ENCODE measurements around the gene SORT1. TPM values are rescaled to one million over a fixed set of nuclear protein-coding genes. Genes with fewer than 3 reads are reported as not detected.

SORT1 gene
- total and polyA plus RNA-seq, 2 of the 13 experiments (the other 11 are each of a cell fraction or from before 2014, with no cell fraction given) = 32.4 to 93.0 TPM

- TF ChIP-seq ZNF770 (CRISPR knock-in tag; IDR thresholded peaks at IDR 0.05) (peak; percentile 43; the same call in 1 of the 2 replicates), MXI1 (IDR thresholded peaks at IDR 0.05; ENCODE audit: borderline replicate concordance, low read depth, low read length) (peak; percentile 89; the same call in 1 of the 3 replicates), GABPA (IDR thresholded peaks at IDR 0.05; ENCODE audit: low read depth, low read length) (peak; percentile 76), GABPA (CRISPR knock-in tag; IDR thresholded peaks at IDR 0.05; ENCODE audit: low read depth) (peak; percentile 91), ZNF407 (CRISPR knock-in tag; IDR thresholded peaks at IDR 0.05; ENCODE audit: not compliant biosample characterization) (peak; percentile 48), ZNF556 (CRISPR knock-in tag; IDR thresholded peaks at IDR 0.05; ENCODE audit: borderline replicate concordance) (no peak), ZSCAN5A (CRISPR knock-in tag; IDR thresholded peaks at IDR 0.05; ENCODE audit: borderline replicate concordance) (peak; percentile 68; the same call in 1 of the 2 replicates), ZNF501 (CRISPR knock-in tag; IDR thresholded peaks at IDR 0.05) (peak; percentile 83), AKAP8 (CRISPR knock-in tag; IDR thresholded peaks at IDR 0.05) (peak; percentile 80; the same call in 1 of the 2 replicates), PCBP1 (IDR thresholded peaks at IDR 0.05; ENCODE audit: borderline replicate concordance, low read depth, low read length) (peak; percentile 62; the same call in 1 of the 2 replicates), MAX (IDR thresholded peaks at IDR 0.05) (peak; percentile 91), NFE2 (CRISPR knock-in tag; IDR thresholded peaks at IDR 0.05) (no peak), SMYD3 (CRISPR knock-in tag; IDR thresholded peaks at IDR 0.05) (no peak), ZNF639 (CRISPR knock-in tag; conservative IDR thresholded peaks at IDR 0.05) (no peak; the same call in 1 of the 2 replicates), ZNF256 (CRISPR knock-in tag; conservative IDR thresholded peaks at IDR 0.05) (0 out of 2 replicates have a peak, but pooled peaks have one; percentile 31)
Observed at GRCh38 chr1:109426281-109427170, 28.8 kb upstream of the SORT1 start, which contains the start of gene PSMA5 (continued).
